GM18909 (cell line): ENCODE measurements around the gene TMEM120B.
"Not testable (repeated sequence)": the region's sequence is repeated elsewhere in the genome, so short reads cannot be mapped to it uniquely, and the experiment has no call there.

ENCODE experiments used
- ATAC-seq: cut with Tn5 transposase; IDR thresholded peaks from one replicate; pipeline ENCODE4 v1.9.1; 2021; ENCODE audit warnings: mild to moderate bottlenecking; ENCODE audit not compliant: unreplicated experiment, poor library complexity

TMEM120B gene

DNA sequence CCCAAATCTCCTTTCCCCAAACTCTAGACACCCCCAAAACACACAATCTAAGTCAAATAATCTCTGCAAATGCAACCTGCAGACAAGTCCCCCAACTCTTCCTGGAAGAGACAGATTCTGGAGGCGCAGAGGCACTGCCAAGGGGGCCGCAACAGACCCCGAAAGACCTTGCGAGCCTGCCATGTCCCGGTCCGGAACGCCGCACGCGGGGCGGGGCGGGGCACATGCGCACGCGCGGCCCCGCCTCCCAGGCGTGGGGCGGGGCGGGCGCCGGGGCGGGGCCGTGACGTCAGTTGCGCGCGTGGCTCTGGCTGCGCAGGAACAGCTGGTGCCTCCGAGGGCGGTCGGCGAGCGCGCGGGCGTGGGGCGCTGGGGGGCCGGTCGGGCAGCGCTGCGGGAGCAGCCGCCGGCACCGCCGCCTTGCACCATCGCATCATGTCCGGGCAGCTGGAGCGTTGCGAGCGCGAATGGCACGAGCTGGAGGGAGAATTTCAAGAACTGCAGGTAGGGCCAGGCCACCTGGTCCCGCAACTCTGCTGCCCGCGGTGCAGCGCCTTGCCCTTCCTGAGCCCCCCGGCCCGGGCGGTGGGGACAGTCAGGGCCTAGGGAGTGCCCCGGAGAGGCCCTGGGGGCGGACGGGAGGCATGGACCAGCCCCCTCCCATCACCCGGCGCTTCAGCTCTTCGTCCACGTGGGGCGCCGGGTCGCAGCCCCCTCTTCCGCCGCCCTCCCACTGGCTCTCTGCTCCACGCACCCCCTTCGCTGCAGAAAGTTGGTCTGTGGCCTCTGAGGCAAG, at the start of gene TMEM120B:
Gene TMEM120B (plus strand): TSS at position 292 of the 796 bp plus-strand sequence. CDS start 144 bp downstream, at position 436.
- ATAC-seq = peak; percentile 82

DNA sequence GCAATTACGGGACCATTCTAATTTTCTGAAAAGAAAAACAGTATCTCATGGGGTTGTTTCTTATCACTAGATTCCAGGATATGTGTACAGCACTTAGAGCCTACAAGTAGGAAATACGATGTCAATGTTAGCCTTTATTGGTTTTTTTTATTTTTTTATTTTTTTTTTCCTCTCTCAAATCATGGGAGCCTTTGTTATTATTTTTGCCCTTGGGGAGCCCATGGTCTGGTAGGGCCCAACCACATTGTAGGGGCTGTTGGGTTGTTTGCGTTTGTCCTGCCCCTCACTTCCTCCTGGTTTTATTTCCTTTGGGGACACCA, 49.0 kb upstream of the TMEM120B start:
- no peak for ATAC-seq

DNA sequence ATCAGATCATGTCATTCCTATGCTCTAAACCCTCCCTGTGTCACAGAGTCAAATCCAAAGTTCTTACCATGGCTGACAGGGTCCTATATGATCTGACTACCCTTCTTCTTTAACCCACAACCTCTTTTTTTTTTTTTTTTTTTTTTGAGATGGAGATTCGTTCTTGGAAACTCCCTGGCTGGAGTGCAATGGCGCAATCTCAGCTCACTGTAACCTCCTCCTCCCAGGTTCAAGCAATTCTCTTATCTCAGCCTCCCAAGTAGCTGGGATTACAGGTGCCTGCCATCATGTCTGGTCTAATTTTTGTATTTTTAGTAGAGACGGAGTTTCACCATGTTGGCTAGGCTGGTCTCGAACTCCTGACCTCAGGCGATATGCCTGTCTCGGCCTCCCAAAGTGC, 45.7 kb upstream of the TMEM120B start:
- ATAC-seq = not testable (repeated sequence)

DNA sequence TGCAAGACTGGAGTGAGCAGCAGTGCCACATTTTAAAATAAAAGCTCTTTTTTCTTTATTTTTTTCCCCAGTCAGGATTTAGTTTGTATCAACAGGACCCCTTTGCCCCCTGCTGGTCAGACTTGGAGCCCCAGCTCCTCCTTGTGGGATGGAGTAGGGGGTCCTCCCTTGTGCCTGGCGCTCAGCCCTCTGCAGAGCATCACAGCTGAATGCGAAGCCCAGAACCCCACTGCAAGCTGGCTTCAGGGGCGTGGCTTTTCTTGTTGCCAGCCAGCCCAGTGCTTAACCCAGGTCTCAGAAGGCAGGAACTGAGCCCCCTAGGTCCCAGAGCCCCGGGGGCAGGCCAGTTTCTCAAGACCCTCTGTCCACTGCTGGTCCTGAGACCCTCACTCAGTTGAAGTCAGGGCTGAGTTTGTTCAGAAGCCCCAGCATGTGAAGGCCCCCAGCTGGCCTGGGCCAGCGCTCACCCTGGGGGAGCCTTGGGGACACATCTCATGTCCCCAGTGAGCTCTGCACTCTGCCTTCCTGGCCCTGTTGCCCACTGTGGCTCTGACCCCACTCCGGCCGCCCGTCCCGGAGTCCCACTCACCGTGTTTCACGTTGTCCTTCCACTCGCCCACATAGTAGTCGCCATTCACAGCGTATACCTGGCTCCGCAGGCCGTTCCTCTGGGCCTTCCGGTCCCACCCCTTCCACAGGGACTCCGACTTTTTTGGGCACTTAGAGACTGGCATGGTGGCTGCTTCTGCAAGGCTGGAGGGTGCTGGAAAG, 43.6 kb upstream of the TMEM120B start:
- no peak for ATAC-seq

DNA sequence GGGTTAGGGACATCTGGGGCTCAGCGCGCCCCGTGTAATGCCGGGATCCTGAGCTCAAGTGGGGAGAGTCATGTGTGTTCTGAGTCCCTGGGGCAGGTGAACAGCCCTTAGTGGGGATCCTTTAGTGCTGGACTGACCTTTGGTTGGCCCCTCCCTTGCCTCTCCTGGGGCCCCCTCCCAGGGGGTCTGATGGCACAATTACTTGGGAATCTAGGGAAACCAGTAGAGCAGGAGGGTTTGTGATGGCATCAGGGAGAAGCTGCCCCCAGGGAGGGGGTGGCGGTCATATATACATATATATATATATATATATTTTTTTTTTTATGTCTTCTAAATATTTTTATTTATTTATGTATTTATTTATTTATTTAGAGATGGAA, 43.0 kb upstream of the TMEM120B start, which contains the start of gene MORN3:
Gene MORN3 (minus strand): TSS at position 134 of the 380 bp plus-strand sequence. CDS start 171 bp downstream, outside the sequence.
- no peak for ATAC-seq

DNA sequence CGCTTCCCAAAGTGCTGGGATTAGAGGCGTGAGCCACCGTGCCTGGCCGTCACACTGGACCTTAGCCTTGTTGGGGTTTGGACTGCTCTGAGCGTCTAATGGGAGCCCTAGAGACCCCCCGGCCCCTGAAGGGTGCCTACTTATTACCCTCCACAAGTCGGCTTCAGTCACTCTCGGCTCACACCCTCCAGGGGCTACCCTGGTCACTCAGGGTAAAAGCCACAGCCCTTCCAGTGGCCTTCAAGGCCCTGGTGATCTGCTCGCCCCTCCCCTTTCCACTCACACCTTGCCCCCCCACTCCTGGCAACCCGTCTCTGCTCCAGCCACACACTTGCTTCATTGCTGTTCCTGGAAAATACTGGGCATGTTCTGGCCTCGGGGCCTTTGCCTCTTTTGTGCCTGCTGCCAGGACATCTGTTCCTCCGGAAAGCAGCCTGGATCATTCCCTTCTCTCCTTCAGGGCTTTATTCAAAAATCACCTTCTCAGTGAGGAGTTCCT, 39.5 kb upstream of the TMEM120B start:
- no peak for ATAC-seq

DNA sequence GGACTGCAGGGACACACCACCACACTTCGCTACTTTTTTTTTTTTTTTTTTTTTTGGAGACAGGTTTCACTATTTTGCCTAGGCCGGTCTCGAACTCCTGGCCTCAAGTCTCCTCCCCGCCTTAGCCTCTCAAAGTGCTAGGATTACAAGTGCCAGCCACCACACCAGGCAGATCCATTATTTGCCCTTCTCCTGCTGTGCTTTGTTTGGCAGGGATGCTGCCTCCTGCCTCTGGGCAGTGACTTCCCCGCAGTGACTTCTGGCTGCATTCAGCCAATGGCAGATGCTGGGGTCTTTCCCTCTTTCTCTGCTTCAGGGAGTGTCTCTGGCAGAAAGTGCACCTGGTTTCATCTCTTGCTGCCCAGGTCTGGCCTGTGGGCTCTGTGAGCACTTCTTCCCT, 36.4 kb upstream of the TMEM120B start:
- ATAC-seq = no peak

DNA sequence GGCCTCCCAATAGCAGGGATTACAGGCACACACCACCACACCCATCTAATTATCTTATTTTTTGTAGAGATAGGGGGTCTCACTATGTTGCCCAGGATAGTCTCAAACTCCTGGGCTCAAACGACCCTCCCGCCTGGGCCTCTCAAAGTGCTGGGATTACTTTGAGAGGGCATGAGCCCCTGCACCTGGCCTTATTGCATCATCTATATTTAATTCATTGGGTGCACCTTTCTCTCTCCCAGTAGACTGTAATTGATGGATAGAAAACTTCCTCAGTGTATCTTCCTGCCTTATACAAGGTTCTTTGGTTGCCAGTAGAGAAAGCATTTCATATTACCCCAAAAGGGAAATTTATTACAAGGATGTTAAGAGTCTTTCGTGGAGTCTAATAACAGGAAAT, 34.2 kb upstream of the TMEM120B start:
- no peak for ATAC-seq

DNA sequence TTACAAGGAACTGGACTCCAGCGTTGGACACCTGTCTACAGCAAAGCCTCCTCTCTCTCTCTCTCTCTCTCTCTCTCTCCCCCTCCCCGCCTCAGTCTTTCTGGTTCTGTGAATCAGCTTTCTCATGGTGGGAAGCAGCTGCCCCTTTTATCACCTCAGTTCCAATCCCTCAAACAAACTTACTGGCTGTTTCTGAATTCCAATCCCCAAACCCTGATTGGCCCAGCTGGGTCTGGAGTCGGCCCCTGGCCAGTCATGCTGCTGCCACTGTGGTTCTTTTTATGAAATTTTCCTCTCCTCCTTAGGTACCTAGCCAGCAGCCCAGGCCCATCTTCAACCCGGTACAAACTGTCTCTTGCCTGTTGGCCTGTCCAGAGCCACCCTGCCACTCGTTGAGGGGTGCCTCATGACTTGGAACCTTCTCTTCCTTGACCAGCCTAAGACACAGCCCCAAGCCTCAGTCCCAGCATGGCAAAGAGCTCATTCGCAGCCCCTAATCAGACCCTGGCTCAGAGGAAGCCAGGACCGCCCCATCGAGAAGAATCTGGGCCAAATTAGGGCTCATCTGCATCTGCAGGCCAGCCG, 33.7 kb upstream of the TMEM120B start:
- ATAC-seq = no peak

DNA sequence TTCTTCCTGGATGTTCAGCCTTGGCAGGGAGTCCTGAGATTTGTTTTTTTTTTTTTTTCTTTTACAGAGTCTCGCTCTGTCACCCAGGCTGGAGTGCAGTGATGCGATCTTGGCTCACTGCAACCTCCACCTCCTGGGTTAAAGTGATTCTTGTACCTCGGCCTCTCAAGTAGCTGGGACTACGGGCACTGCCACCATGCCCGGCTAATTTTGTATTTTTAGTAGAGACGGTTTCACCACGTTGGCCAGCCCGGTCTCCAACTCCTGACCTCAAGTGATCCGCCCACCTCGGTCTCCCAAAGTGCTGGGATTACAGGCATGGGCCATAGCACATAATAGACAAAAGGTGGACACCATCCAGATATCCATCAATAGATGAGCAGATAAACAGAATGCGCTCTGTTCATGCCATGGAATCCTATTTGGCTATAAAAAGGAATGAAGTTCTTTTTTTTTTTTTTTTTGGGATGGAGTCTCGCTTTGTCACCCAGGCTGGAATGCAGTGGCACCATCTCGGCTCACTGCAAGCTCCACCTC, 32.8 kb upstream of the TMEM120B start:
- not testable (repeated sequence) for ATAC-seq

DNA sequence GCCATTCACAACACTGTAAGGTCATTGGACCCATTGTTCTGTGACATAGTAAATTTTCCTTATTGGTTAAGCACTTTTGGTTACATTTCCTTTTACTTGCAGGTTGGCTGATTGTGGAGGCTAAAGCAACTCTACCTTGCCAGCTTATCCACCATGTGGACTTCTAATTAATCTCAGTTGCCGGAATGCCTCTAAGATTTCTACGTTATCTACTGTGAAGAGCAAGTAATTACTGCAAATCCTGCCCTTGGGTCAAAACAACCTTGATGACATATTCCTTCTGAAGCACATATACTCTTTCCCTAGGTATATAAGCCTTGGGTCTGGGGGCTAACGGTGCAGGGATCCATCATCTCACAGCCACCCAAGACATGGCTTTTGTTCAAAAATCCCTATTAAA, 23.6 kb upstream of the TMEM120B start:
- ATAC-seq = no peak

DNA sequence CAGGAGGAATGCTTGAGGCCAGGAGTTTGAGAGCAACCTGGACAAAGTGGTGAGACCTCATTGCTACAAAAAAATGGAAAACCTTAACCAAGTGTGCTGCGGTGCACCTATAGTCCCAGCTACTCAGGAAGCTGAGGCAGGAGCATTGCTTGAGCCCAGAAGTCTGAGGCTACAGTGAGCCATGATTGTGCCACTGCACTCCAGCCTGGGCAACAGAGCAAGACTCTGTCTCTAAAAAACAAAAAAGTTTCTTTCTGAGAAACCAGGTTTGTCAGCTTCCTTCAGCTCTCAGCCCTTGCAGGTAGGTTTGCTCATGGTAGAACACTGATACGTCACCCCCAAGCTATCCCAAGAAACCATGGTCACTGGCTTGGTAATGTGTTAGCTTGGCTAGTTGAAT, 23.1 kb upstream of the TMEM120B start:
- no peak for ATAC-seq

DNA sequence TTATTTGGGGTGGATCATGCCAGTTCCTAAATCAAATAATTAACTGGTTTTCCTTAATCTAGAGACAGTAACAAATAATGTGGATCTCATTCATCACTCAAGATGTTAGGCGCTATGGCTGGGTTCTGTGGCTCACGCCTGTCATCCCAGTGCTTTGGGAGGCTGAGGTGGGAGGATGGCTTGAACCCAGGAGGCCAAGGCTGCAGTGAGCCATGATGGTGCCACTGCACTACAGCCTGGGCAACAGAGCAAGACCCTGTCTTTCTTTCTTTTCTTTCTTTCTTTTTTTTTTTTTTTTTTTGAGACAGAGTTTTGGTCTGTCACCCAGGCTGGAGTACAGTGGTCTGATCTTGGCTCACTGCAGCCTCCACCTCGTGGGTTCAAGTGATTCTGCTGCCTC, 19.8 kb upstream of the TMEM120B start:
- ATAC-seq = not testable (repeated sequence)

DNA sequence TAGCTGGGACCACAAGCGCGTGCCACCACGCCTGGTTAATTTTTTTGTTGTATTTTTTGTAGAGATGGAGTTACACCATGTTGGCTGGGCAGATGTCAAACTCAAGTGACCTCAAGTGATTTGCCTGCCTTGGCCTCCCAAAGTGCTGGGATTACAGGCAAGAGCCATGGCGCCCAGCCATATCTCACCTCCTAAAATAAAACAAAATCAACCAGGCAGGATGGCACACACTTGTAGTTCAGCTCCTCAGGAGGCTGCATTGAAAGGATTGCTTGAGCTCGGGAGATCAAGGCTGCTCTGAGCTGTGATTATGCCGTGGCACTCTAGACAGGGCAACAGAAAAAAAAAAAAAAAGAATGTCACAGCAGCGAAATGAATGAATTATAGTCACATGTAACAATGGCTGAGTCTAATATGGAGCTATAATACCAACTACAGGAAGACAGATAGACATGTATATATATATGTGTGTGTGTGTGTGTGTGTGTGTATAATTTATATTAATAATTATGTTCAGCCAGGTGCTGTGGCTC, 19.3 kb upstream of the TMEM120B start:
- ATAC-seq = no peak

DNA sequence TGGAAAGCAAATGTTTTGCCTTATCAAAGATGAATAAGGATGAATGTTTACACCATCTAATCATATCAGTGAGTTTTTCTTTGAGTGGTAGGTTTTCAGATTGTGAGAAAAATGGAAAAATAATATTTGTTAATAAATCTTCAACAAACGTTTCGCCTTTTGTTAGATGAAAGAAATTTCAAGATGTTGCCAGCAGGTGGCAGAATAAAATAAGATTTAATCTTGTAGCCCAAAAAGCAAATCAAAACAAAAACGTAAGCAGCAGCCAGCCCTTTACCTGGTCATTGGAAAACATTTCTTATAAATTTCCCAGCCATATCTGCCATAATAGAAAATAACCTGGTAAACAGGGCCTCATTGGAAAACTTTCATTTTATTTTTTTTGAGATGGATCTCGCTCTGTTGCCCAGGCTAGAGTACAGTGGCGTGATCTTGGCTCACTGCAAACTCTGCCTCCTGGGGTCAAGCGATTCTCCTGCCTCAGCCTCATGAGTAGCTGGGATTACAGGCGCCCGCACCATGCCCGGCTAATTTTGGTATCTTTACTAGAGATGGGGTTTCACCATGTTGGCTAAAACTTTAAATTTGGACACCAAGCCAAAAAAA, 15.4 kb upstream of the TMEM120B start:
- ATAC-seq = no peak

DNA sequence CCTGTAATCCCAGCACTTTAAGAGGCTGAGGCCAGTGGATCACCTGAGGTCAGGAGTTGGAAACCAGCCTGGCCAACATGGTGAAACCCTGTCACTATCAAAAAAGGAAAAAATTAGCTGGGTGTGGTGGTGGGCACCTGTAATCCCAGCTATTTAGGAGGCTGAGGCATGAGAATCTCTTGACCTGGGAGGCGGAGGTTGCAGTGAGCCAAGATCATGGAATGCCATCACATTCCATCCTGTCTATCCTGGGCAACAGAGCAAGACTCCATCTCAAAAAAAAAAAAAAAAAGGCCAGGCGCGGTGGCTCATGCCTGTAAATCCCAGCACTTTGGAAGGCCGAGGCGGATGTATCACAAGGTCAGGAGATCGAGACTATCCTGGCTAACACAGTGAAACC, 14.7 kb upstream of the TMEM120B start:
- ATAC-seq = not testable (repeated sequence)

DNA sequence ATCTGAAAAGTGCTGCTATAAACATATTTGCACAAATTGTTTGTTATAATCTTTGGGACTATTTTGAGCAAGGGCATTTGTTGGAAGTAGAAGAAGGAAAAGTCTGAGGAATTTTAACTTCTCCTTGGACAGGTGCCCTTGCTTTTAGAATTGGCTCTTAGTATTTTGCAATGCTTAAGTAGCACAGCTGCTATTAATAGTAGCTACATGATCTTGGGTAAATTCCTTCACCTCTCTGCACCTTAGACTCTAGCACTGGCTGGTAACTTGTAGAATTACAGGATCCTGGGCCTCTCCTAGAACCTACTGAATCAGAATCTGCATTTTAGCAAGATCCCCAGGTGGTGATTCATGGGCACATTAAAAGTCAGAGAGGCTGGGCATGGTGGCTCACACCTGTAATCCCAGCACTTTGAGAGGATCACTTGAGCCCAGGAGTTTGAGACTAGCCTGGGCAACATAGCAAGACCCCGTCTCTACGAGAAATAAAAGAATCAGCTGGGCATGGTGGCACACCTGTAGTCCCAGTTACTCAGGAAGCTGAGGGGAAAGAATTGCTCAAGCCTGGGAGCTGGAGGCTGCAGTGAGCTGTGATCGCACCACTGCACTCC, 10.8 kb upstream of the TMEM120B start:
- no peak for ATAC-seq

DNA sequence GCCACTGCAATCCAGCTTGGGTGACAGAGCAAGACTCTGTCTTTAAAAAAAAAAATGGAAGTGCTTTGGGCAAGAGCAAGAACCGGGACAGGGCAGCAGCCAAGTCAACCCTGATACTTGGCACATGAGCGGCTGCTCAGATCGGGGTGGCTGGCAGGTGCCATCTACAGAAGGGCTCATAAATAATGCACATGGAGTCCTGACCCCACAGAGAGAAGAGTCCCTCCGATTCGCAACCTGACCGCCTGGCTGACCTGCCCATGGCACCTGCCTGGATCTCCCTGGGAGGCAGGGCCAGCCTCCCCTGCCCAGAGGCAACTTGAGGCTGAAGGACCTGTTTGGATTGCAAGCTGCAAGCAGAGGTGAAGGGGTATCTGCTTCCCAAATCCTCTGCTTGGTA, 9.6 kb upstream of the TMEM120B start:
- no peak for ATAC-seq

DNA sequence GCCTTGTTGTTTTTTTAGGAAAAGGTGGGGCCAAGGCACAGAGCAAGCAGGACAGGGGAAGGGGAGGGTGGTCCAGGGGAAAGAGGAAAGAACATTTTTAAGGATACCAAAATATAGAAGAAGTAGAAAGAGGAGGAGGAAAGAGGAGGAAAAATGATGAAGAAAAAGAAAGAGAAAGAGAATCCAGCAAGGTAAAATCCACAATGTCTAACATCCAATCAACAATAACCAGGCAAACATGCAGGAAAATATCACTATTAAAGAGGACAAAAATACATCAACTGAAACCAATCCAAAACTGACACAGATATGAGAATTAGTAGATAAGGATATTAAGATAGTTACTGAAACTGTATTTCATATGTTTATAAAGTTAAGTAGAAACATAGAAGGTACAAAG, 7.0 kb upstream of the TMEM120B start:
- ATAC-seq = no peak
